ENCODE data around the gene SHC4.

GRCh38 chr15:48898032-48898431 is 65.7 kb downstream of the SHC4 start:
- no peak for TF ChIP-seq CTCF (IDR thresholded peaks at IDR 0.05)
- TF ChIP-seq NFYB (CRISPR knock-in tag; conservative IDR thresholded peaks at IDR 0.05; ENCODE audit: low read depth) = no peak
- TF ChIP-seq ATF1 (CRISPR knock-in tag; IDR thresholded peaks at IDR 0.05) = no peak
- no peak for TF ChIP-seq MAX (CRISPR knock-in tag; IDR thresholded peaks at IDR 0.05)
- no peak for TF ChIP-seq KAT7 (CRISPR knock-in tag; IDR thresholded peaks at IDR 0.05; ENCODE audit: borderline replicate concordance)
- TF ChIP-seq STAT6 (CRISPR knock-in tag; conservative IDR thresholded peaks at IDR 0.05; ENCODE audit: low read depth) = no peak
- TF ChIP-seq SMAD3 (CRISPR knock-in tag; IDR thresholded peaks at IDR 0.05; ENCODE audit: borderline replicate concordance) = no peak
- no peak for TF ChIP-seq TEAD1 (CRISPR knock-in tag; IDR thresholded peaks at IDR 0.05)
- no peak for TF ChIP-seq NR3C1 (CRISPR knock-in tag; conservative IDR thresholded peaks at IDR 0.05; ENCODE audit: low read depth)
- no peak for TF ChIP-seq FOXJ3 (CRISPR knock-in tag; IDR thresholded peaks at IDR 0.05; ENCODE audit: borderline replicate concordance)
- TF ChIP-seq E2F4 (CRISPR knock-in tag; IDR thresholded peaks at IDR 0.05; ENCODE audit: borderline replicate concordance, low read depth) = no peak
- no peak for TF ChIP-seq ZNF396 (CRISPR knock-in tag; IDR thresholded peaks at IDR 0.05; ENCODE audit: borderline replicate concordance)
- TF ChIP-seq USF2 (CRISPR knock-in tag; IDR thresholded peaks at IDR 0.05) = no peak
